ENCODE data around the gene PIAS4. TPM values are rescaled to one million over a fixed set of nuclear protein-coding genes. Genes with fewer than 3 reads are reported as not detected.

The PIAS4 gene
- polyA plus RNA-seq, 1 donor (not counting 4 experiments of a cell fraction or from before 2014, with no cell fraction given) = 7.5 TPM

DNA sequence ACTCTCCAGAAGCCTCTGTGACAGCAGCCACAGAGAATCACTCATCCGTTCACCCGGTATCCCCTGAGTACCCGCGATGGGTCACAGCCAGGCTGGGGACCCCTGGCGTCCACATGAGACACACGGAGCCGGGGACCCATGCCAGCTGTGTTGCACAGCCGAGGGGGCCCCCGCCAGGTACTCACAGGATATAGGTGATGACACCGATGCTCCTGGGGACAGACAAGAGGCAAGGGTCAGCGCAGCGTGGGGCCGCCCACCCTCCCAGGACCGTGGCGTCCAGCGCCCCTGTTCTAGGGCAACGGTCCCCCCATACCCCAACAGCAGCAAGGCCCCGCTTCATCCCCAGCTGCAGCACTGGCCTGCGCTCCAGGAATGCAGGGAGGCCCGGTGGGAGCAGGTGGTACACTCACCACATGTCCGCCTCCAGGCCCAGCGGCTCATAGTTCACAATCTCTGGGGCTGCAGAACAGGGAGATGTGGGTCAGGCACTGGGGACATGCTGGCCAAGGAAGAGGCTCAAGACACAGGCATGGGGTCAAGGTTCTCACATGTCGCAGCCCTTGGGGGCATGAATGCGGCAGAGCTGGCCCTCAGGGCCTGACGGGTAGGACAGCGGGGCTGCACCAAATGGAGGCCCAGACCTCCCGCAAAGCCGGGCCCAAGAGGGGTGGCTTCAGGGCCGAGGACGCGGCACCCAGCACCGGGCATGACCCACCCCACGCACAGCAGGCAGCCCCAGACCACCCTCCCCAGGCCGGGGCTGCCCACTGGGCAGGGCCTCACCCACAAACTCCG lies 43.9 kb upstream of the PIAS4 start:
- Histone ChIP-seq H3K9me1 (ENCODE audit: control insufficient read depth, extremely low read depth, insufficient read depth, low read length) (no peaks in the 10 kb centered on the region), H3K4me2 (ENCODE audit: control insufficient read depth, extremely low read depth, insufficient read depth, low read depth, low read length) (no peak overlapping the region), H3K36me3 (ENCODE audit: control insufficient read depth in 2 of 2, extremely low read depth in 1 of 2, insufficient read depth in 2 of 2, low read length in 2 of 2) (peaks cover 37 to 48% of the 10 kb centered on the region in 2 experiments), H3K9me3 (ENCODE audit: control insufficient read depth, low read depth, low read length) (no peaks in the 10 kb centered on the region), H3K79me2 (ENCODE audit: control insufficient read depth, insufficient read depth, low read length) (peaks cover 47% of the 10 kb centered on the region), H3K9ac (ENCODE audit: control insufficient read depth, extremely low read depth, insufficient read depth, low read length) (no peak overlapping the region), H4K20me1 (ENCODE audit: control insufficient read depth, extremely low read depth, insufficient read depth, low read length) (peaks cover 21% of the 10 kb centered on the region), H3K4me3 (ENCODE audit: control insufficient read depth in 2 of 3, extremely low read depth in 1 of 3, insufficient read depth in 2 of 3, low read depth in 1 of 3, low read length in 3 of 3) (no peak overlapping the region), H2AFZ (ENCODE audit: control insufficient read depth, low read length) (no peak overlapping the region), H3K4me1 (ENCODE audit: control insufficient read depth, extremely low read depth, insufficient read depth, low read length) (peaks cover 8% of the 10 kb centered on the region), H3K27me3 (ENCODE audit: control insufficient read depth, extremely low read depth, insufficient read depth, low read length) (no peaks in the 10 kb centered on the region), H3K27ac (ENCODE audit: control insufficient read depth, insufficient read depth, low read length) (no peak overlapping the region)
- DNase-seq (ENCODE audit: low read depth, low spot score) (no peak), FAIRE-seq (no peak)
- dilution Hi-C loops (cut with MboI; ENCODE audit: extremely low pct_ligation_motif_present, low sequenced_read_pairs) = no loop called here
- TF ChIP-seq EZH2 (IDR thresholded peaks at IDR 0.05; ENCODE audit: low read length) = no peak
- TF ChIP-seq, protein P1, sequence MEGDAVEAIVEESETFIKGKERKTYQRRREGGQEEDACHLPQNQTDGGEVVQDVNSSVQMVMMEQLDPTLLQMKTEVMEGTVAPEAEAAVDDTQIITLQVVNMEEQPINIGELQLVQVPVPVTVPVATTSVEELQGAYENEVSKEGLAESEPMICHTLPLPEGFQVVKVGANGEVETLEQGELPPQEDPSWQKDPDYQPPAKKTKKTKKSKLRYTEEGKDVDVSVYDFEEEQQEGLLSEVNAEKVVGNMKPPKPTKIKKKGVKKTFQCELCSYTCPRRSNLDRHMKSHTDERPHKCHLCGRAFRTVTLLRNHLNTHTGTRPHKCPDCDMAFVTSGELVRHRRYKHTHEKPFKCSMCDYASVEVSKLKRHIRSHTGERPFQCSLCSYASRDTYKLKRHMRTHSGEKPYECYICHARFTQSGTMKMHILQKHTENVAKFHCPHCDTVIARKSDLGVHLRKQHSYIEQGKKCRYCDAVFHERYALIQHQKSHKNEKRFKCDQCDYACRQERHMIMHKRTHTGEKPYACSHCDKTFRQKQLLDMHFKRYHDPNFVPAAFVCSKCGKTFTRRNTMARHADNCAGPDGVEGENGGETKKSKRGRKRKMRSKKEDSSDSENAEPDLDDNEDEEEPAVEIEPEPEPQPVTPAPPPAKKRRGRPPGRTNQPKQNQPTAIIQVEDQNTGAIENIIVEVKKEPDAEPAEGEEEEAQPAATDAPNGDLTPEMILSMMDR (optimal IDR thresholded peaks at IDR 0.05 in 1 of 3, IDR thresholded peaks at IDR 0.05 in 1 of 3, conservative IDR thresholded peaks at IDR 0.05 in 1 of 3; ENCODE audit: extremely low read depth in 1 of 3, insufficient read depth in 2 of 3, low read length in 3 of 3) = no peak

DNA sequence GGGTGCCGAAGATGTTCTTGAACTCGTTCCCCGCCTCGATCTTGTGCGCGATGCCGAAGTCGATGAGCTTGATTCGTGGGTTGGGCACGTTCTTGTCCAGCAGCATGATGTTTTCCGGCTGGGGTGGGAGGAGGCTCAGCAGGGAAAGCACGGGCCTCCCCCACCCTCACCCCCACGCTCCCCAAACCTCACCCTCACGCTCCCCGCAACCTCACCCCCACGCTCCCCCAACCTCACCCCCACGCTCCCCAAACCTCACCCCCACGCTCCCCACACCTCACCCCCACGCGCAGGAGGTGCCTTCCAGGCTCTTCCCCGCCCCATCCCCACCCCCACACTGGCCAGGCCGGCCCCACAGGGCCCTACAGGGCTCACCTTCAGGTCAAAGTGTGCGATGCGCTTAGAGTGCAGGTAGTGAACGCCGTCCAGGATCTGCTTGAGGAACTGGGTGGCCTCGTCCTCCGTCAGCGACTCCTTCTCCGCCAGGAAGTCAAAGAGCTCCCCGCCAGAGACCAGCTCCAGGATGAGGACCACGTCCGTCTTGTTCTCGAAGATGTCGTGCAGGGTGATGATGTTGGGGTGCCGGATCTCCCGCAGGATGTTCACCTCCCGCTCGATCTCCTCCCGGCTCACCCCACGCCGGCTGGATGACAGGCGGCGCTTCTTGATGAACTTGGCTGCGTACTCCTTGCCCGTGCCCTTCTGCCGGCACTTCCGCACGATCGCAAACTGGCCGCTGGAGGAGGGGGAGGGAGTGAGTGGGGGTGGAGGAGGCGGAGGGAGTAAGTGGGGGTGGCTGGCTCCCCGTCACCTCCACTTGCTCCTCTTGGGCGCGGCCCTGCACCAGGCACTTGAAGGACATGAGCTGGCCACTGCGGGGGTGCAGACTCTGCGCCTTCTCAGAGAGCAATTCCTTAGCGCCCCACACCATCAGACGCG lies 43.0 kb upstream of the PIAS4 start:
- H3K9me1 ChIP-seq (ENCODE audit: control insufficient read depth, extremely low read depth, insufficient read depth, low read length) = no peaks in the 10 kb centered on the region
- FAIRE-seq (no peak), DNase-seq (ENCODE audit: low read depth, low spot score) (no peak)
- no peak overlapping the region for H3K4me2 ChIP-seq (ENCODE audit: control insufficient read depth, extremely low read depth, insufficient read depth, low read depth, low read length)
- peaks cover 21% of the 10 kb centered on the region for H4K20me1 ChIP-seq (ENCODE audit: control insufficient read depth, extremely low read depth, insufficient read depth, low read length)
- H3K27me3 ChIP-seq (ENCODE audit: control insufficient read depth, extremely low read depth, insufficient read depth, low read length) = no peaks in the 10 kb centered on the region
- H3K36me3 ChIP-seq (ENCODE audit: control insufficient read depth in 2 of 2, extremely low read depth in 1 of 2, insufficient read depth in 2 of 2, low read length in 2 of 2) = peaks cover 37 to 47% of the 10 kb centered on the region in 2 experiments
- H3K79me2 ChIP-seq (ENCODE audit: control insufficient read depth, insufficient read depth, low read length) = peaks cover 44% of the 10 kb centered on the region
- H3K9ac ChIP-seq (ENCODE audit: control insufficient read depth, extremely low read depth, insufficient read depth, low read length) = no peak overlapping the region
- no peak overlapping the region for H2AFZ ChIP-seq (ENCODE audit: control insufficient read depth, low read length)
- no peaks in the 10 kb centered on the region for H3K9me3 ChIP-seq (ENCODE audit: control insufficient read depth, low read depth, low read length)
- H3K4me3 ChIP-seq (ENCODE audit: control insufficient read depth in 2 of 3, extremely low read depth in 1 of 3, insufficient read depth in 2 of 3, low read depth in 1 of 3, low read length in 3 of 3) = no peak overlapping the region
- no peak overlapping the region for H3K27ac ChIP-seq (ENCODE audit: control insufficient read depth, insufficient read depth, low read length)
- H3K4me1 ChIP-seq (ENCODE audit: control insufficient read depth, extremely low read depth, insufficient read depth, low read length) = peaks cover 17% of the 10 kb centered on the region
- dilution Hi-C loops (cut with MboI; ENCODE audit: extremely low pct_ligation_motif_present, low sequenced_read_pairs) = no loop called here
- TF ChIP-seq EZH2 (IDR thresholded peaks at IDR 0.05; ENCODE audit: low read length) = no peak
- TF ChIP-seq, protein P1 (optimal IDR thresholded peaks at IDR 0.05 in 1 of 3, IDR thresholded peaks at IDR 0.05 in 1 of 3, conservative IDR thresholded peaks at IDR 0.05 in 1 of 3; ENCODE audit: extremely low read depth in 1 of 3, insufficient read depth in 2 of 3, low read length in 3 of 3) = no peak
